HL-60 (cell line): ENCODE measurements around the gene EME2.

ENCODE experiments used
- DNase-seq, 2 experiments: peaks; one replicate each; pipeline ENCODE4 v3.0.0-alpha.2; 2010 to 2020; ENCODE audit warnings: low read depth in 1 of 2, low spot score in 1 of 2
- H3K27ac ChIP-seq: fragments of 250-450 bp; sonication (Bioruptor Pico); replicated peaks from 2 replicates; pipeline ENCODE4 v1.5.1; 2020; ENCODE audit warnings: mild to moderate bottlenecking, moderate library complexity
- H3K27me3 ChIP-seq: fragments of 250-450 bp; sonication (Bioruptor Pico); 2 replicates; pipeline ENCODE4 v1.5.1; 2021; ENCODE audit warnings: mild to moderate bottlenecking, moderate library complexity; ENCODE audit not compliant: insufficient read depth, poor library complexity, severe bottlenecking
- H3K4me3 ChIP-seq: replicated peaks from 2 replicates; pipeline ENCODE4 v1.5.1; 2011; ENCODE audit warnings: mild to moderate bottlenecking, control low read depth, low read length; ENCODE audit not compliant: insufficient read depth
- GABPA ChIP-seq: IDR thresholded peaks from 2 replicates; pipeline ENCODE4 v1.6.1; 2012; ENCODE audit warnings: low read depth
- POLR2AphosphoS5 ChIP-seq: IDR thresholded peaks from 2 replicates; pipeline ENCODE4 v1.6.1; 2012; ENCODE audit warnings: low read depth
- SPI1 ChIP-seq: IDR thresholded peaks from 2 replicates; pipeline ENCODE4 v1.6.1; 2012; ENCODE audit warnings: low read depth, mild to moderate bottlenecking, borderline replicate concordance
- TF ChIP-seq, protein P1 (sequence below): IDR thresholded peaks from 2 replicates; pipeline ENCODE4 v1.6.1; 2012; ENCODE audit warnings: low read depth; ENCODE audit not compliant: insufficient replicate concordance
- TF ChIP-seq, protein P2 (sequence below): IDR thresholded peaks from one replicate; pipeline ENCODE4 v1.5.1; 2011; ENCODE audit warnings: low read length, control low read depth, inconsistent platforms; ENCODE audit not compliant: insufficient read depth

The EME2 gene

GRCh38 chr16:1740234-1740633, 32.4 kb upstream of the EME2 start:
- TF ChIP-seq GABPA (no peak), SPI1 (no peak), POLR2AphosphoS5 (no peak)
- TF ChIP-seq, protein P1, sequence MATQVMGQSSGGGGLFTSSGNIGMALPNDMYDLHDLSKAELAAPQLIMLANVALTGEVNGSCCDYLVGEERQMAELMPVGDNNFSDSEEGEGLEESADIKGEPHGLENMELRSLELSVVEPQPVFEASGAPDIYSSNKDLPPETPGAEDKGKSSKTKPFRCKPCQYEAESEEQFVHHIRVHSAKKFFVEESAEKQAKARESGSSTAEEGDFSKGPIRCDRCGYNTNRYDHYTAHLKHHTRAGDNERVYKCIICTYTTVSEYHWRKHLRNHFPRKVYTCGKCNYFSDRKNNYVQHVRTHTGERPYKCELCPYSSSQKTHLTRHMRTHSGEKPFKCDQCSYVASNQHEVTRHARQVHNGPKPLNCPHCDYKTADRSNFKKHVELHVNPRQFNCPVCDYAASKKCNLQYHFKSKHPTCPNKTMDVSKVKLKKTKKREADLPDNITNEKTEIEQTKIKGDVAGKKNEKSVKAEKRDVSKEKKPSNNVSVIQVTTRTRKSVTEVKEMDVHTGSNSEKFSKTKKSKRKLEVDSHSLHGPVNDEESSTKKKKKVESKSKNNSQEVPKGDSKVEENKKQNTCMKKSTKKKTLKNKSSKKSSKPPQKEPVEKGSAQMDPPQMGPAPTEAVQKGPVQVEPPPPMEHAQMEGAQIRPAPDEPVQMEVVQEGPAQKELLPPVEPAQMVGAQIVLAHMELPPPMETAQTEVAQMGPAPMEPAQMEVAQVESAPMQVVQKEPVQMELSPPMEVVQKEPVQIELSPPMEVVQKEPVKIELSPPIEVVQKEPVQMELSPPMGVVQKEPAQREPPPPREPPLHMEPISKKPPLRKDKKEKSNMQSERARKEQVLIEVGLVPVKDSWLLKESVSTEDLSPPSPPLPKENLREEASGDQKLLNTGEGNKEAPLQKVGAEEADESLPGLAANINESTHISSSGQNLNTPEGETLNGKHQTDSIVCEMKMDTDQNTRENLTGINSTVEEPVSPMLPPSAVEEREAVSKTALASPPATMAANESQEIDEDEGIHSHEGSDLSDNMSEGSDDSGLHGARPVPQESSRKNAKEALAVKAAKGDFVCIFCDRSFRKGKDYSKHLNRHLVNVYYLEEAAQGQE, result no peak
- TF ChIP-seq, protein P2, sequence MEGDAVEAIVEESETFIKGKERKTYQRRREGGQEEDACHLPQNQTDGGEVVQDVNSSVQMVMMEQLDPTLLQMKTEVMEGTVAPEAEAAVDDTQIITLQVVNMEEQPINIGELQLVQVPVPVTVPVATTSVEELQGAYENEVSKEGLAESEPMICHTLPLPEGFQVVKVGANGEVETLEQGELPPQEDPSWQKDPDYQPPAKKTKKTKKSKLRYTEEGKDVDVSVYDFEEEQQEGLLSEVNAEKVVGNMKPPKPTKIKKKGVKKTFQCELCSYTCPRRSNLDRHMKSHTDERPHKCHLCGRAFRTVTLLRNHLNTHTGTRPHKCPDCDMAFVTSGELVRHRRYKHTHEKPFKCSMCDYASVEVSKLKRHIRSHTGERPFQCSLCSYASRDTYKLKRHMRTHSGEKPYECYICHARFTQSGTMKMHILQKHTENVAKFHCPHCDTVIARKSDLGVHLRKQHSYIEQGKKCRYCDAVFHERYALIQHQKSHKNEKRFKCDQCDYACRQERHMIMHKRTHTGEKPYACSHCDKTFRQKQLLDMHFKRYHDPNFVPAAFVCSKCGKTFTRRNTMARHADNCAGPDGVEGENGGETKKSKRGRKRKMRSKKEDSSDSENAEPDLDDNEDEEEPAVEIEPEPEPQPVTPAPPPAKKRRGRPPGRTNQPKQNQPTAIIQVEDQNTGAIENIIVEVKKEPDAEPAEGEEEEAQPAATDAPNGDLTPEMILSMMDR, result no peak
- Histone ChIP-seq H3K27me3 (no peaks in the 10 kb centered on the region), H3K27ac (no peak overlapping the region), H3K4me3 (no peak overlapping the region)
- DNase-seq, result no peak

DNA sequence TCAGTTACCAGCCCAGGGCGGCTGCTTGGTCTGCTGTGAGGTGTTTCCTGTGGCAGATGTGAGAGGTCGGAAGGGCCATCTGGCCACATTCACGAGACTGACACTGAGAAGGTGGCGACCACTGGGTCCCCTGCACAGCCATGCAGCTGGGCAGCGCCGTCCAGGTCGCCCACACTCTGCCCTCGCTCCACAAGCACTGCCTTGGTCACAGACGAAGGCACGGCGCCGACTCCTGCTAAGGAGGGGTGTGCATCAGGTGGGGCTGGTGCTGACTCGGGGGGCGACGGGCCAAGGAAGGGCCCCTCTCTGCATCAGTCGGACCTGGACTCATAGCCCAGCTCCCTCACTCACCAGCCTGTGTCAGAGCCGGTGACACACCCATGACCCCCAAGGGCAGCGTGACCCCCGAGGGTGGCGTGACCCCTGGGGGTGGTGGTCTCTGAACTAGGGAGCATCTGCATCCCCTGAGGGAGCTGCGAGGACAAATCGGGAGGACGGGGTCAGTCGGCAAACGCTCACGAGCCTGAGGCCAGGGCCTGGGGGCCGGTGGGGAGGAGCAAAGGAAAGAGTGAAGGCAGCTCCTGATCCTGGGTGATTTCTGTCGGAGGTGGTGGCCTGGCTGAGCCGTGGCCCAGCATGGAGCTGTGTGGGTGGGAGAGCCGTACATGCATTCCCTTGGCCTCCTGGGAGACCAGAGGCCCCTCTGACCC, 31.7 kb upstream of the EME2 start:
- TF ChIP-seq SPI1, result no peak
- no peak for TF ChIP-seq POLR2AphosphoS5
- no peak for TF ChIP-seq GABPA
- TF ChIP-seq, protein P1, result no peak
- TF ChIP-seq, protein P2, result no peak
- H3K27me3 ChIP-seq, result no peaks in the 10 kb centered on the region
- no peak overlapping the region for H3K27ac ChIP-seq
- DNase-seq, result no peak
- no peak overlapping the region for H3K4me3 ChIP-seq

- Histone ChIP-seq H3K4me3 (no peak overlapping the region), H3K27me3 (no peaks in the 10 kb centered on the region), H3K27ac (no peak overlapping the region)
- DNase-seq, result no peak
- TF ChIP-seq GABPA (no peak), SPI1 (no peak), POLR2AphosphoS5 (no peak)
- TF ChIP-seq, protein P1, result no peak
- TF ChIP-seq, protein P2, result no peak
These were observed 31.0 kb upstream of the EME2 start for GRCh38 chr16:1741553-1742165.
